NOMO-1 (cell line): ENCODE measurements around the gene FIGNL2.
"Not testable (repeated sequence)": the region's sequence is repeated elsewhere in the genome, so short reads cannot be mapped to it uniquely, and the experiment has no call there.

ENCODE experiments used
- DNase-seq, 2 experiments: peaks; one replicate each; lab custom pipeline; 2025; ENCODE audit not compliant: unreplicated experiment in 2 of 2; lab: John Stamatoyannopoulos, UW

FIGNL2 gene

GRCh38 chr12:51837286-51837685, 11.2 kb downstream of the FIGNL2 start:
- no peak for DNase-seq

- DNase-seq: no peak
These were observed 11.7 kb downstream of the FIGNL2 start for GRCh38 chr12:51836827-51837173.

GRCh38 chr12:51836041-51836826, 12.3 kb downstream of the FIGNL2 start:
- DNase-seq: no peak

GRCh38 chr12:51834411-51834810, 14.1 kb downstream of the FIGNL2 start:
- DNase-seq: no peak

- DNase-seq: no peak
These were observed 14.9 kb downstream of the FIGNL2 start for GRCh38 chr12:51833448-51834227.

GRCh38 chr12:51832354-51833107, 16.0 kb downstream of the FIGNL2 start:
- peak; percentile 78 to 83 for DNase-seq

- DNase-seq: not testable (repeated sequence)
These were observed 16.7 kb downstream of the FIGNL2 start for GRCh38 chr12:51831817-51832216.

GRCh38 chr12:51829641-51830040, 18.9 kb downstream of the FIGNL2 start:
- DNase-seq: no peak

- DNase-seq: no peak
These were observed 19.5 kb downstream of the FIGNL2 start for GRCh38 chr12:51829011-51829481.

- DNase-seq: peak; percentile 35 to 51
These were observed 20.3 kb downstream of the FIGNL2 start for GRCh38 chr12:51827925-51828818.

- no peak for DNase-seq
These were observed 21.6 kb downstream of the FIGNL2 start for GRCh38 chr12:51826881-51827280.

GRCh38 chr12:51825216-51825615, 23.3 kb downstream of the FIGNL2 start:
- DNase-seq: no peak

GRCh38 chr12:51823875-51824565, 24.5 kb downstream of the FIGNL2 start:
- peak in 1 of 2 experiments; percentile 24 for DNase-seq

GRCh38 chr12:51822956-51823355, 25.6 kb downstream of the FIGNL2 start:
- no peak for DNase-seq

- no peak for DNase-seq
These were observed 26.3 kb downstream of the FIGNL2 start for GRCh38 chr12:51822261-51822616.

GRCh38 chr12:51821440-51822260, 26.9 kb downstream of the FIGNL2 start:
- no peak for DNase-seq

- peak; percentile 79 to 92 for DNase-seq
These were observed 27.7 kb downstream of the FIGNL2 start for GRCh38 chr12:51820526-51821439.
